Testis (tissue), 3 donors: Measurements from ENCODE around the gene ASB2. TPM values are rescaled to one million over a fixed set of nuclear protein-coding genes. Genes with fewer than 3 reads are reported as not detected.

ENCODE experiments used
- DNase-seq: peaks from one replicate; pipeline ENCODE4 v3.0.0-alpha.2; 2019
- H3K27ac ChIP-seq, 2 donors: fragments of 200-600 bp; sonication (generic); one replicate each; pipeline ENCODE4 v1.5.1; 2019
- H3K27me3 ChIP-seq: fragments of 200-600 bp; sonication (generic); one replicate; pipeline ENCODE4 v1.5.1; 2019
- H3K36me3 ChIP-seq: fragments of 200-600 bp; sonication (generic); one replicate; pipeline ENCODE4 v1.5.1; 2017; ENCODE audit warnings: low read depth; ENCODE audit errors: missing control alignments
- H3K4me1 ChIP-seq: fragments of 200-600 bp; sonication (generic); one replicate; pipeline ENCODE4 v1.5.1; 2019
- H3K4me3 ChIP-seq, 2 donors: fragments of 200-600 bp; sonication (generic); one replicate each; pipeline ENCODE4 v1.5.1; 2017 to 2019
- H3K9me3 ChIP-seq: fragments of 200-600 bp; sonication (generic); one replicate; pipeline ENCODE4 v1.5.1; 2017
- POLR2A ChIP-seq: fragments of 450-650 bp; IDR thresholded peaks from one replicate; pipeline ENCODE4 v1.6.1; 2017; ENCODE audit warnings: antibody characterized with exemption, mild to moderate bottlenecking, moderate library complexity
- WGBS, 2 donors: methylation state at CpG; one replicate each; pipeline ENCODE4 v1.1.5; 2018; 5-methylcytosine and 5-hydroxymethylcytosine counted together
- intact Hi-C: fragments of 100-400 bp; cut with DNase I; formaldehyde crosslinking; loops from one replicate; pipeline ENCODE4 v1.15.1; 2023; ENCODE audit warnings: low total_unique reads
- microRNA-seq, 2 donors: library from miRNA; unstranded; fragments of <30 nt; microRNA quantifications; one replicate each; pipeline ENCODE4, GENCODE V29; 2016; ENCODE audit warnings: borderline number of aligned reads in 2 of 2, borderline replicate concordance in 1 of 2
- polyA plus RNA-seq: library from polyadenylated mRNA; stranded (reverse); fragments of 350-450 nt; fragmentation: Illumina TruSeq; extraction: RNeasy Lipid Tissue Mini Kit (QIAGEN cat#74804); gene quantifications from one replicate; pipeline ENCODE4 v1.2.3, GENCODE V29; 2014; ENCODE audit warnings: low read depth, low replicate concordance; ENCODE audit not compliant: insufficient read depth
- small RNA-seq, 2 donors: library from RNA; depleted of rRNA; stranded (forward); fragments of <200 nt; gene quantifications; one replicate each; pipeline ENCODE3, GENCODE V24; 2016
- total RNA-seq, 2 donors: library from RNA; depleted of rRNA; stranded (reverse); fragments of >200 nt; gene quantifications; one replicate each; pipeline ENCODE4 v1.2.3, GENCODE V29; 2016
- TF ChIP-seq, protein P1 (sequence below), 3 experiments: fragments of 450-650 bp in 2 of 3; fragments of 200-600 bp in 1 of 3; sonication (generic) in 1 of 3; IDR thresholded peaks; one replicate each; pipeline ENCODE4 v1.5.1; 2016 to 2019; ENCODE audit warnings: antibody characterized with exemption in 3 of 3, mild to moderate bottlenecking in 2 of 3, moderate library complexity in 1 of 3

ASB2 gene
- total and polyA plus RNA-seq, 3 donors from 2014 or later: 3.5 to 4.3 (median 3.7) TPM

DNA sequence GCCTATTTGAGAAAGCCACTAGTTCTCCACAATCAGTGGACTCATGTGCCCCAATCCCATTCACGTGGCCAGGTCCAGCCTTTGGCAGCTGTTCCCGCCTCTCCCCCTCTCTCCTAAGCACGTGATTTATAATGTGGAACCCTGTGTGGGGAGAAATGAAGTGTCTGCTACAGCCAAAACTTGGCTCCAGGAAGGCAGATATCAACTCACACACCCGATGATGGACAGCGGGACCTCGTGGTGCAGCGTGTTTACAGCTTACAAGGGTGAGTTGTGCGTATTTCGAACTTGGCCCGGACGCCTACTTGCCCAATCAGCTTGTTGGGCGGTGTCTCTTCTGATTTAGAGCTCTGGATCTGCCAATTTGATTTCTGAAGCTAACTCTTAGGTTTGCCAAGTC lies 87.4 kb downstream of the ASB2 start:
- TF ChIP-seq, protein P1, sequence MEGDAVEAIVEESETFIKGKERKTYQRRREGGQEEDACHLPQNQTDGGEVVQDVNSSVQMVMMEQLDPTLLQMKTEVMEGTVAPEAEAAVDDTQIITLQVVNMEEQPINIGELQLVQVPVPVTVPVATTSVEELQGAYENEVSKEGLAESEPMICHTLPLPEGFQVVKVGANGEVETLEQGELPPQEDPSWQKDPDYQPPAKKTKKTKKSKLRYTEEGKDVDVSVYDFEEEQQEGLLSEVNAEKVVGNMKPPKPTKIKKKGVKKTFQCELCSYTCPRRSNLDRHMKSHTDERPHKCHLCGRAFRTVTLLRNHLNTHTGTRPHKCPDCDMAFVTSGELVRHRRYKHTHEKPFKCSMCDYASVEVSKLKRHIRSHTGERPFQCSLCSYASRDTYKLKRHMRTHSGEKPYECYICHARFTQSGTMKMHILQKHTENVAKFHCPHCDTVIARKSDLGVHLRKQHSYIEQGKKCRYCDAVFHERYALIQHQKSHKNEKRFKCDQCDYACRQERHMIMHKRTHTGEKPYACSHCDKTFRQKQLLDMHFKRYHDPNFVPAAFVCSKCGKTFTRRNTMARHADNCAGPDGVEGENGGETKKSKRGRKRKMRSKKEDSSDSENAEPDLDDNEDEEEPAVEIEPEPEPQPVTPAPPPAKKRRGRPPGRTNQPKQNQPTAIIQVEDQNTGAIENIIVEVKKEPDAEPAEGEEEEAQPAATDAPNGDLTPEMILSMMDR (IDR thresholded peaks at IDR 0.05): no peak
- no peak for TF ChIP-seq POLR2A
- H3K4me1 ChIP-seq: peaks cover 5% of the 10 kb centered on the region
- 78 to 89% methylated on average over 11 to 12 of the region's 12 CpGs for WGBS, 2 donors
- no peaks in the 10 kb centered on the region for H3K36me3 ChIP-seq
- H3K4me3 ChIP-seq: no peak overlapping the region
- H3K27me3 ChIP-seq: no peaks in the 10 kb centered on the region
- no peak overlapping the region for H3K27ac ChIP-seq
- no peak for DNase-seq
- intact Hi-C loops: no loop called here
- H3K9me3 ChIP-seq: no peaks in the 10 kb centered on the region

DNA sequence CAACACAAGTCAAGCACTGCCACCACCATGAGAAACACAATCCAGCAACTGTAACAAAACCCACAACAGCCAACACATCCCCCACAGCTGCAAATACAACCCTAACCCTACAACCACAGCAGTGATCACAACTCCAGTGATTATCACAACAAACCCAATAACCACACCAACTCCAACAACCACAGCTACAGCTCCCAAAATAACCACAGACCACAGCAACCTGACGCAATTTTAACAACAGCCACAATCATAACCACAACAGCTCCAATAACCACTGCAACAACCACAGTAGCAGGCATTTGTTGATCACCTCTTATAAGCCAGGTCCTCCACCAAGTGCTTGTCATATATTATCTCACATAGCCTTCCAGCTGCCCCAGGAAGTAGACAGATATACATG lies 91.4 kb downstream of the ASB2 start:
- no peak overlapping the region for H3K27ac ChIP-seq
- no peaks in the 10 kb centered on the region for H3K27me3 ChIP-seq
- WGBS, 2 donors: 75 to 95% methylated on average over 1 of the region's 1 CpG
- H3K36me3 ChIP-seq: no peaks in the 10 kb centered on the region
- intact Hi-C loops: no loop called here
- TF ChIP-seq, protein P1 (IDR thresholded peaks at IDR 0.05): no peak
- TF ChIP-seq POLR2A: no peak
- no peak for DNase-seq
- H3K4me1 ChIP-seq: no peaks in the 10 kb centered on the region
- H3K4me3 ChIP-seq: no peak overlapping the region
- no peaks in the 10 kb centered on the region for H3K9me3 ChIP-seq

Small RNAs within 50 kb of the gene (microRNA-seq; reads per million reads assigned to microRNA genes)
- 0 reads per million in 2 donors for gene MIR4506

Small RNAs within 50 kb of the gene (small RNA-seq; reads per million reads assigned to genes)
- 0 reads per million in 2 donors for gene MIR4506

Other genes with a start within 250 kb of the ASB2 start
- gene PRIMA1, start 188.1 kb downstream of the ASB2 start, total RNA-seq: 1 to 10 TPM; 2.1 to 3.4 TPM
- gene PRIMA1, start 188.1 kb downstream of the ASB2 start, polyA plus RNA-seq: 7.3 TPM
- 10 to 100 TPM; 12.7 to 18.0 TPM for gene FAM181A, start 49.2 kb downstream of the ASB2 start, total RNA-seq
- 48.5 TPM for gene FAM181A, start 49.2 kb downstream of the ASB2 start, polyA plus RNA-seq
- gene CCDC197, start 20.7 kb upstream of the ASB2 start, total RNA-seq: 10 to 100 TPM in 1 of 2 donors, 1 to 10 TPM in 1; 5.6 to 20.7 TPM
- gene CCDC197, start 20.7 kb upstream of the ASB2 start, polyA plus RNA-seq: 31.0 TPM
- 10 to 100 TPM in 1 of 2 donors, 1 to 10 TPM in 1; 8.4 to 19.3 TPM for gene OTUB2, start 49.8 kb upstream of the ASB2 start, total RNA-seq
- 16.8 TPM for gene OTUB2, start 49.8 kb upstream of the ASB2 start, polyA plus RNA-seq
- 100 to 1,000 TPM; 378 to 485 TPM for gene DDX24, start 104.6 kb upstream of the ASB2 start, total RNA-seq
- gene DDX24, start 104.6 kb upstream of the ASB2 start, polyA plus RNA-seq: 431 TPM
- 100 to 1,000 TPM; 174 to 219 TPM for gene IFI27L1, start 104.7 kb upstream of the ASB2 start, total RNA-seq
- 209 TPM for gene IFI27L1, start 104.7 kb upstream of the ASB2 start, polyA plus RNA-seq
- 100 to 1,000 TPM; 388 to 531 TPM for gene IFI27, start 134.2 kb upstream of the ASB2 start, total RNA-seq
- 312 TPM for gene IFI27, start 134.2 kb upstream of the ASB2 start, polyA plus RNA-seq
- 100 to 1,000 TPM; 182 to 187 TPM for gene IFI27L2, start 153.0 kb upstream of the ASB2 start, total RNA-seq
- gene IFI27L2, start 153.0 kb upstream of the ASB2 start, polyA plus RNA-seq: 71.8 TPM
- gene PPP4R4, start 197.8 kb upstream of the ASB2 start, total RNA-seq: 10 to 100 TPM; 24.3 to 26.7 TPM
- gene PPP4R4, start 197.8 kb upstream of the ASB2 start, polyA plus RNA-seq: 15.8 TPM